IPS-20b (cell line): ENCODE results near the gene VEGFA.

Experiments used
- H3K27ac ChIP-seq: one replicate; pipeline ENCODE4 v1.5.1; 2013; ENCODE audit warnings: low read length
- H3K27me3 ChIP-seq: 2 replicates; pipeline ENCODE4 v1.6.1; 2013; ENCODE audit warnings: mild to moderate bottlenecking, low read length, inconsistent platforms; ENCODE audit not compliant: insufficient read depth
- H3K36me3 ChIP-seq: 2 replicates; pipeline ENCODE4 v1.6.1; 2013; ENCODE audit warnings: low read depth, mild to moderate bottlenecking, inconsistent platforms, low read length, moderate library complexity; ENCODE audit not compliant: insufficient read depth
- H3K4me1 ChIP-seq: 2 replicates; pipeline ENCODE4 v1.6.1; 2013; ENCODE audit warnings: mild to moderate bottlenecking, control low read depth, inconsistent platforms, low read length, moderate library complexity; ENCODE audit not compliant: insufficient read depth
- H3K4me3 ChIP-seq: 2 replicates; pipeline ENCODE4 v1.5.1; 2013; ENCODE audit warnings: mild to moderate bottlenecking, low read length, inconsistent platforms
- H3K9ac ChIP-seq: 2 replicates; pipeline ENCODE4 v1.6.1; 2013; ENCODE audit warnings: low read depth, mild to moderate bottlenecking, inconsistent platforms, low read length, moderate library complexity
- H3K9me3 ChIP-seq: 2 replicates; pipeline ENCODE4 v1.6.1; 2013; ENCODE audit warnings: mild to moderate bottlenecking, low read depth, low read length, inconsistent platforms; ENCODE audit not compliant: insufficient read depth

The VEGFA gene

DNA sequence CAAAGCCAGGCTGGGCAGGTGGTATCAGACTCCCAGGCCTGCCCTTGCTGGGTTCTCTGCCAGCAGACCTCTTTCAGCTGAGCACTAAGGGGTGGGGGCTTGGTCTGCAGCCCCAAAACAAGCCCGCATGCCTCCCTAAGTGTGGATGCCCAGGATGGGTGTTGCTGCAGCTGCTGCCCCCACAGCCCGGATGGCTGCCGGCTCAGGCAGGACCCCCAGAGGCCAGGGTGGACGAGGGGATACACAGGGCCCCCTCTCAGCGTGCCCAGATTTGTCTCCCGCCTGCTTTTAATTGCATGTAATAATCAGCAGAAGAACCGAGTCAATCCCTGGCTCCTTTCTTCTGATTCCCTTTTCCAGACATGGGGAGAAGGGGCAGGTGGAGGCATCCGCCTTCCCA, 60.8 kb downstream of the VEGFA start:
- H3K9me3 ChIP-seq = no peaks in the 10 kb centered on the region
- H3K27ac ChIP-seq = no peak overlapping the region
- H3K36me3 ChIP-seq = no peaks in the 10 kb centered on the region
- H3K9ac ChIP-seq = no peak overlapping the region
- H3K4me3 ChIP-seq = no peak overlapping the region
- no peaks in the 10 kb centered on the region; the same call in 1 of the 2 replicates for H3K4me1 ChIP-seq
- H3K27me3 ChIP-seq = no peaks in the 10 kb centered on the region

DNA sequence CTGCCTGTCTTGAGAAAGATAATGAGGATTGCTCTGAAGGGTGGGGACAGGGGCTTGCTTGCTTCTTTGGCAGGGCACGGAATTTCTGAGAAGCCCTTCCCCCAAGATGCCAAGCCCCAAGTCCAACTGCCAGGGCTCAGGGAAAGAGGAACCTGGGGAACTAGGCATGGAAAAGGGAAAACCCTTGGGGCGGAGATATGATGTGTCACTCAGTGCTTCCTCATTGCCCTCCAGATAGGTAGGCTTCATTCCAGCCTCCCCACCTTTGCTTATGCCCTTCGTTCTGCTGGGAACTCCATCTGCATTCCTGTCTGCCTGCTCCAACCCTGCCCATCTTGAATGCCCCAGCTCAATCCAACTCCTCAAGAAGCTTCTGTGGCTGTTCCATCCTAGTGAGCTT, 61.2 kb downstream of the VEGFA start:
- H3K27me3 ChIP-seq = no peaks in the 10 kb centered on the region

DNA sequence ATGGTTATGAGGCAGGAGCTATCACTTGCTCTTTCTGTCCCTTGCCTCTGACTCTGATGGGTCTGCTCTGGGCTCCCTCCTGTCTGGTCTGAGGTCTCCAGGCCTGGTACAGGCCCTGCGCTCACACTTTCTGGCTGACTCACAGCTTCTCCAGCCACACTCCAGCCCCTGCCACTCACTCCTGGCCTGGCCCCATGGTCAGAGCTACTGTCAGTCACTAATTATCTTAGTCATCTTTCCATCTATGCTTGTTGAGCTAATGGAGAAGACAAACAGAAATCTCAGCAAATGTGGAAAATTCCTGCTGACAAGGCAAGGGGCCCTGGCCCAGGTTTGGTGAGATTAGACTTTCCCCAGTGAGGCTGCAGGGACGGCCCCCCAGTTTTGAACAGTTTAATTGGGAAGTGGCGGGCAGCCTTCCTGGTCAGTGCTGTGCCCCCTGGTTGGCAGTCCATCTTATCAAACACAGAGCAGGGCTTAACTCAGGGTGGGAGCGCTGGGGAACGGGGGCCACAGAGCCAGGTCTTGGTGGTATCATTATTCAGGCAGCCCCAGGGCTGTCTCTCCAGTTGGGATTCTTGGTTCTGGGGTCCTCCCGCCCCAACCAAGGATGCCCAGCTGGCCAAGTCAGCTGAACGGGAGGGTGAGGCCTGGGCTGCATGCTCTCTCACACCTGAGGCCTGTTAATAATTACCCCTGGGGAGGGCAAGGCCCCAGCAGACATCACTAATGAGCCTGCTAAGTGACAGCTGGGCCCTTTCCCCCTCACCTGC, 63.4 kb downstream of the VEGFA start:
- no peaks in the 10 kb centered on the region for H3K27me3 ChIP-seq
- no peaks in the 10 kb centered on the region for H3K36me3 ChIP-seq
- no peak overlapping the region for H3K4me3 ChIP-seq
- no peaks in the 10 kb centered on the region; the same call in 1 of the 2 replicates for H3K4me1 ChIP-seq
- H3K9me3 ChIP-seq = no peaks in the 10 kb centered on the region
- no peak overlapping the region for H3K9ac ChIP-seq
- no peak overlapping the region for H3K27ac ChIP-seq

More for the DNA sequence above, 61.2 kb downstream of the VEGFA start:
- Histone ChIP-seq H3K4me1 (no peaks in the 10 kb centered on the region; the same call in 1 of the 2 replicates), H3K9ac (no peak overlapping the region), H3K4me3 (no peak overlapping the region), H3K9me3 (no peaks in the 10 kb centered on the region), H3K36me3 (no peaks in the 10 kb centered on the region), H3K27ac (no peak overlapping the region)

DNA sequence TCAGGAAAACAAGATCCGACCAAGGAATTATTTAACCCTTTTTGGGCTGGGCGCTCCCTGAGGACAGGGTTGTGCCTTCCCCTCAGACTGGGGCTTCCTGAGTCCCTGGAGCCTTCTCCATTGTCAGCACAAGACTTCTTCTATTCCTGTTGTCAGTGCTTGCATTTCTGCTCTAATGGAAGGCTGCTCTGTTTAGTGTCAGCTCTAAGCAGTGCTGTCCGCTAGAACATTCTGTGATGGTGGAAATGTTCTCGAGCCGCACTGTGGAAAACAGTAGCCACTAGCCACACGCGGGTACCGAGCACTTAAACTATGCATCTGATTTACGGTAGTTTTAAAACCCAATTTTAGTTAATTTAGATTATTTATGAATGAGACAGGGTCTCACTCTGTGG, 64.0 kb downstream of the VEGFA start:
- H3K36me3 ChIP-seq = no peaks in the 10 kb centered on the region
- H3K9me3 ChIP-seq = no peaks in the 10 kb centered on the region
- no peaks in the 10 kb centered on the region for H3K27me3 ChIP-seq
- H3K4me1 ChIP-seq = no peaks in the 10 kb centered on the region
- no peak overlapping the region for H3K27ac ChIP-seq
- H3K9ac ChIP-seq = no peak overlapping the region
- no peak overlapping the region for H3K4me3 ChIP-seq

DNA sequence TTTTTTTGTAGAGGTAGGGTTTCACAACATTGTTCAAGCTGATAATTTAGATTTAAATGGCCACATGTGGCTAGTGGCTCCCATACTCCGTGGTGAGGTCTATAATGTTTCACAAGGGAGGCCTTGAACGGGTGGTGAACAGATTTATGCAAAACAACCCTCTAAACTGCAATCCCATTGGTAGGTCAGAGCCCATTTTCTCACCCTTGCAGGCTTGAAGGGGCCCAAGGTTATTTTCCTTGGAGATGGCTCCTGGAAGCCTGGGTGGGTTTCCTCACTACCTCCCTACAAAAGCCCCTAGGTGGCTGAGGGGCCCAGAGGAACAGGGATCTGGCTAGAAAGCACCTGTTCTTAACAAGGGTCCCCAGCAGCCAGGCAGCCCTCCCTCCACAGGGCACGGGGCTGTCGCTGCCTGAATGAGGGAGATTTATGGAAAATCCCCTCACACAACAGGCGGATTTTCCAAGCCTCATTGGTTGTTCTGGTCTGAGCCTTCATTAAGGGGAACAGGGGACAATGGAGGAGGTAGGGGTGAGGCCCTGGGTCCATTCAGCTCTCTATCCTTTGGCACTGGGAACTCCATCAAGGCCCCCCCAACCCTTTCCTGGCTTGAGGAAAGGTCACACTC, 64.6 kb downstream of the VEGFA start:
- Histone ChIP-seq H3K9me3 (no peaks in the 10 kb centered on the region), H3K4me3 (no peak overlapping the region), H3K36me3 (no peaks in the 10 kb centered on the region), H3K4me1 (no peaks in the 10 kb centered on the region), H3K27me3 (no peaks in the 10 kb centered on the region), H3K9ac (no peak overlapping the region), H3K27ac (no peak overlapping the region)

DNA sequence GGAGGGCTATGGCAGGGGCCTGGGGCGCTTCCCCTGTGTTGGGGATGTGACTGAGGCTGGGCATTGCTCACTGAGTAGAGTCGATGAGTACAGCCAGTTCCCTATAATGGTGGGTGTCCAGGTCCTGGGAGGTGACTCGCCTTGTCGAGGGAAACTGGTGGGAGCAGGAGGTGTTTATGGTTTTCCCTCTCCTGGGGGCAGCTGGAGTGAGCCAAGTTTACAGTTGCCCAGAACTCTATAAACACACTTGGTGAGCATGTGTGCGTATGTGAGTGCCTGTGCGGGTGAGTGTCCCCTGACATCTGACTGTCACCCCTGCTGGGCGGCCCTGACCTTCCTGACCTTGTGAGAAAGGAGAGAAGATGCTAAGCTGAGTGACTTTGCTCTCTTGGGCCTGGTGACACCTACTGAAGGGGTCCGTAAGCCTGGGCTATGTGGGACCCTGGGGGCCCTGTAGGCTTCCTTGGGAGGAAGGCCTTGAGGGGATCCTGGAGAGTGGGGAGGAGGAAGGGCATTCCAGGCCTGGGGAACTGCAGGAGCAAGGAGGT, 65.9 kb downstream of the VEGFA start:
- Histone ChIP-seq H3K4me3 (no peak overlapping the region), H3K4me1 (no peaks in the 10 kb centered on the region), H3K9me3 (no peaks in the 10 kb centered on the region), H3K9ac (no peak overlapping the region), H3K36me3 (no peaks in the 10 kb centered on the region), H3K27ac (no peak overlapping the region), H3K27me3 (no peaks in the 10 kb centered on the region)
